ENCODE data around the gene LARP6.

GRCh38 chr15:70833422-70833821 is 20.5 kb downstream of the LARP6 start:
- TF ChIP-seq POLR2A (IDR thresholded peaks at IDR 0.05; ENCODE audit: low read length): no peak
- TF ChIP-seq GATA1 (IDR thresholded peaks at IDR 0.05; ENCODE audit: low read depth, low read length): no peak
